Testis (tissue), 3 donors: Measurements from ENCODE around the gene SEMA4B. TPM values are rescaled to one million over a fixed set of nuclear protein-coding genes. Genes with fewer than 3 reads are reported as not detected.

Source experiments
- DNase-seq: peaks from one replicate; pipeline ENCODE4 v3.0.0-alpha.2; 2019
- H3K27ac ChIP-seq, 2 donors: fragments of 200-600 bp; sonication (generic); one replicate each; pipeline ENCODE4 v1.5.1; 2019
- H3K27me3 ChIP-seq: fragments of 200-600 bp; sonication (generic); one replicate; pipeline ENCODE4 v1.5.1; 2019
- H3K36me3 ChIP-seq: fragments of 200-600 bp; sonication (generic); one replicate; pipeline ENCODE4 v1.5.1; 2017; ENCODE audit warnings: low read depth; ENCODE audit errors: missing control alignments
- H3K4me1 ChIP-seq: fragments of 200-600 bp; sonication (generic); one replicate; pipeline ENCODE4 v1.5.1; 2019
- H3K4me3 ChIP-seq, 2 donors: fragments of 200-600 bp; sonication (generic); one replicate each; pipeline ENCODE4 v1.5.1; 2017 to 2019
- H3K9me3 ChIP-seq: fragments of 200-600 bp; sonication (generic); one replicate; pipeline ENCODE4 v1.5.1; 2017
- POLR2A ChIP-seq: fragments of 450-650 bp; IDR thresholded peaks from one replicate; pipeline ENCODE4 v1.6.1; 2017; ENCODE audit warnings: antibody characterized with exemption, mild to moderate bottlenecking, moderate library complexity
- WGBS, 2 donors: methylation state at CpG; one replicate each; pipeline ENCODE4 v1.1.5; 2018; 5-methylcytosine and 5-hydroxymethylcytosine counted together
- intact Hi-C: fragments of 100-400 bp; cut with DNase I; formaldehyde crosslinking; loops from one replicate; pipeline ENCODE4 v1.15.1; 2023; ENCODE audit warnings: low total_unique reads
- polyA plus RNA-seq: library from polyadenylated mRNA; stranded (reverse); fragments of 350-450 nt; fragmentation: Illumina TruSeq; extraction: RNeasy Lipid Tissue Mini Kit (QIAGEN cat#74804); gene quantifications from one replicate; pipeline ENCODE4 v1.2.3, GENCODE V29; 2014; ENCODE audit warnings: low read depth, low replicate concordance; ENCODE audit not compliant: insufficient read depth
- total RNA-seq, 2 donors: library from RNA; depleted of rRNA; stranded (reverse); fragments of >200 nt; gene quantifications; one replicate each; pipeline ENCODE4 v1.2.3, GENCODE V29; 2016
- TF ChIP-seq, protein P1 (sequence below), 3 experiments: fragments of 450-650 bp in 2 of 3; fragments of 200-600 bp in 1 of 3; sonication (generic) in 1 of 3; IDR thresholded peaks; one replicate each; pipeline ENCODE4 v1.5.1; 2016 to 2019; ENCODE audit warnings: antibody characterized with exemption in 3 of 3, mild to moderate bottlenecking in 2 of 3, moderate library complexity in 1 of 3

Gene SEMA4B
- total and polyA plus RNA-seq, 3 donors from 2014 or later, result 22.2 to 78.3 (median 59.4) TPM

DNA sequence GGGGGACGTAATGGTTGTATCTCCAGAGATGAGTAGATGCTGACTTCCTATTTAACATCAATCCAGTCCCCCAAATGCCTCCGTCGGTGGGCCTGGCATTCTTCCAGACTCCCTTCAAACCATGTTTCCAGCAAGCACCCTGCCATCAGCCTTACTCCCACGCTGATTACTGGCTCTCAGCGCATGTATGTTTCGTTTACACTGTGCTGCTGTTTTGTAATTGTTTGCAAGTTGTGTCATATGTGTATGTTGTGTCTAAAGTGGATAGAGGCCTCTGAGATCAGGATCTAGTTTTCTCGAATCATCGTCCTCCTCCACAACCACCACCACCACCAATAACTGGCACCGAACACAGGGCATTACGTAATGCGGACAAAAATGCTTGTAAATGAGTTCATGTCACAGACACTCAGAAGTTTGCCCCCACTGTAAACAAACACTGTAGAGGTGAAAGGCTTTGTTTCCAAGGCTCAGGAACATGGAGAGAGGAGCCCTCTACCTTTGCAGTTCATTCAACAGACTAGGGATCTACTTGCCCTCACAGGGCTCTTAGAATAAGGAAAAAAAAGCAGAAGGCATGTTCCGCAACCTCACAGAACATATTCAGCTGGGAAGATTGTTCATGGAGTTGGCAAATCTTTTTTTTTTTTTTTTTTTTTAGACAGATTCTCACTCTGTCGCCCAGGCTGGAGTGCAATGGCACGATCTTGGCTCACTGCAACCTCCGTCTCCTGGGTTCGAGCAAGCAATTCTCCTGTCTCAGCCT, 46.1 kb upstream of the SEMA4B start:
- H3K27me3 ChIP-seq, result no peaks in the 10 kb centered on the region
- no peak overlapping the region for H3K4me3 ChIP-seq
- no peak for DNase-seq
- peaks cover 8% of the 10 kb centered on the region for H3K4me1 ChIP-seq
- 84 to 86% methylated on average over 16 of the region's 16 CpGs for WGBS, 2 donors
- TF ChIP-seq, protein P1, sequence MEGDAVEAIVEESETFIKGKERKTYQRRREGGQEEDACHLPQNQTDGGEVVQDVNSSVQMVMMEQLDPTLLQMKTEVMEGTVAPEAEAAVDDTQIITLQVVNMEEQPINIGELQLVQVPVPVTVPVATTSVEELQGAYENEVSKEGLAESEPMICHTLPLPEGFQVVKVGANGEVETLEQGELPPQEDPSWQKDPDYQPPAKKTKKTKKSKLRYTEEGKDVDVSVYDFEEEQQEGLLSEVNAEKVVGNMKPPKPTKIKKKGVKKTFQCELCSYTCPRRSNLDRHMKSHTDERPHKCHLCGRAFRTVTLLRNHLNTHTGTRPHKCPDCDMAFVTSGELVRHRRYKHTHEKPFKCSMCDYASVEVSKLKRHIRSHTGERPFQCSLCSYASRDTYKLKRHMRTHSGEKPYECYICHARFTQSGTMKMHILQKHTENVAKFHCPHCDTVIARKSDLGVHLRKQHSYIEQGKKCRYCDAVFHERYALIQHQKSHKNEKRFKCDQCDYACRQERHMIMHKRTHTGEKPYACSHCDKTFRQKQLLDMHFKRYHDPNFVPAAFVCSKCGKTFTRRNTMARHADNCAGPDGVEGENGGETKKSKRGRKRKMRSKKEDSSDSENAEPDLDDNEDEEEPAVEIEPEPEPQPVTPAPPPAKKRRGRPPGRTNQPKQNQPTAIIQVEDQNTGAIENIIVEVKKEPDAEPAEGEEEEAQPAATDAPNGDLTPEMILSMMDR (IDR thresholded peaks at IDR 0.05), result no peak
- TF ChIP-seq POLR2A, result no peak
- no peak overlapping the region for H3K27ac ChIP-seq
- intact Hi-C loops, result no loop called here
- no peaks in the 10 kb centered on the region for H3K9me3 ChIP-seq
- H3K36me3 ChIP-seq, result no peaks in the 10 kb centered on the region

- no peak for TF ChIP-seq POLR2A
- TF ChIP-seq, protein P1 (IDR thresholded peaks at IDR 0.05), result no peak
- no peak overlapping the region for H3K4me3 ChIP-seq
- H3K27me3 ChIP-seq, result no peaks in the 10 kb centered on the region
- intact Hi-C loops, result no loop called here
- H3K27ac ChIP-seq, result no peak overlapping the region
- H3K36me3 ChIP-seq, result no peaks in the 10 kb centered on the region
- no peak for DNase-seq
- WGBS, 2 donors, result 83 to 92% methylated on average over 2 of the region's 2 CpGs
- H3K4me1 ChIP-seq, result peaks cover 14% of the 10 kb centered on the region
- no peaks in the 10 kb centered on the region for H3K9me3 ChIP-seq
These were observed 41.9 kb upstream of the SEMA4B start for GRCh38 chr15:90159213-90159612.

- no peak overlapping the region for H3K4me3 ChIP-seq
- H3K27ac ChIP-seq, result no peak overlapping the region
- H3K36me3 ChIP-seq, result no peaks in the 10 kb centered on the region
- WGBS, 2 donors, result 59 to 67% methylated on average over 13 to 14 of the region's 14 CpGs
- DNase-seq, result no peak
- H3K9me3 ChIP-seq, result no peaks in the 10 kb centered on the region
- TF ChIP-seq, protein P1 (IDR thresholded peaks at IDR 0.05), result no peak
- no peak for TF ChIP-seq POLR2A
- intact Hi-C loops, result loop anchor here (5.0 kb wide), 1 partner anchor 56 kb away; no protein-coding TSS in a partner anchor
- H3K4me1 ChIP-seq, result peaks cover 14% of the 10 kb centered on the region
- no peaks in the 10 kb centered on the region for H3K27me3 ChIP-seq
These were observed 40.1 kb upstream of the SEMA4B start for GRCh38 chr15:90160781-90161727.

- H3K4me1 ChIP-seq, result peaks cover 14% of the 10 kb centered on the region
These were observed 39.2 kb upstream of the SEMA4B start for GRCh38 chr15:90161950-90162361.

More at GRCh38 chr15:90161950-90162361, 39.2 kb upstream of the SEMA4B start:
- Histone ChIP-seq H3K4me3 (no peak overlapping the region), H3K9me3 (no peaks in the 10 kb centered on the region), H3K27me3 (no peaks in the 10 kb centered on the region), H3K27ac (no peak overlapping the region), H3K36me3 (no peaks in the 10 kb centered on the region)
- WGBS, 2 donors, result 62 to 65% methylated on average over 4 of the region's 4 CpGs
- no peak for DNase-seq
- TF ChIP-seq POLR2A, result no peak
- TF ChIP-seq, protein P1 (IDR thresholded peaks at IDR 0.05), result no peak
- intact Hi-C loops, result loop anchor here (5.0 kb wide), 1 partner anchor 55 kb away; no protein-coding TSS in a partner anchor
